Natural killer cell (primary cell): ENCODE data around the gene SLC6A1. TPM values are rescaled to one million over a fixed set of nuclear protein-coding genes. Genes with fewer than 3 reads are reported as not detected.

Source experiments
- ATAC-seq, 3 donors: fragments of 150-1000 bp in 2 of 3; fragments of 200-7000 bp in 1 of 3; cut with Tn5 transposase; 1 replicate in 1 of 3; 2 replicates in 2 of 3; pipeline ENCODE4 v1.10.0; 2021; ENCODE audit warnings: mild to moderate bottlenecking in 2 of 3, moderate library complexity in 2 of 3
- DNase-seq, 2 donors: peaks; one replicate each; pipeline versions ENCODE4 v3.0.0 to v3.0.0-alpha.2; 2013 to 2021; ENCODE audit warnings: mixed read lengths in 1 of 2
- H3K27ac ChIP-seq: one replicate; pipeline ENCODE4 v1.5.1; 2013; ENCODE audit warnings: mild to moderate bottlenecking, low read length
- H3K27me3 ChIP-seq: one replicate; pipeline ENCODE4 v1.6.1; 2013; ENCODE audit warnings: low read length; ENCODE audit not compliant: control insufficient read depth, insufficient read depth
- H3K36me3 ChIP-seq: one replicate; pipeline ENCODE4 v1.6.1; 2013; ENCODE audit warnings: low read length; ENCODE audit not compliant: control insufficient read depth, insufficient read depth
- H3K4me1 ChIP-seq: one replicate; pipeline ENCODE4 v1.6.1; 2013; ENCODE audit warnings: low read length; ENCODE audit not compliant: control insufficient read depth, insufficient read depth
- H3K4me3 ChIP-seq: one replicate; pipeline ENCODE4 v1.5.1; 2013; ENCODE audit warnings: low read length
- H3K9me3 ChIP-seq: one replicate; pipeline ENCODE4 v1.6.1; 2013; ENCODE audit warnings: low read length; ENCODE audit not compliant: control insufficient read depth, insufficient read depth
- H3K27ac Mint-ChIP-seq, 2 donors: one replicate each; pipeline ENCODE4 v1.8.0; 2022; ENCODE audit warnings: mild to moderate bottlenecking in 2 of 2, mixed read lengths in 2 of 2, moderate library complexity in 1 of 2
- H3K27me3 Mint-ChIP-seq, 2 donors: one replicate each; pipeline ENCODE4 v1.8.0; 2022; ENCODE audit warnings: low read depth in 2 of 2, mixed read lengths in 2 of 2
- H3K36me3 Mint-ChIP-seq: one replicate; pipeline ENCODE4 v1.8.0; 2022; ENCODE audit warnings: mixed read lengths
- H3K4me1 Mint-ChIP-seq, 2 donors: one replicate each; pipeline ENCODE4 v1.8.0; 2022; ENCODE audit warnings: mixed read lengths in 2 of 2
- H3K4me3 Mint-ChIP-seq: one replicate; pipeline ENCODE4 v1.8.0; 2022; ENCODE audit warnings: mild to moderate bottlenecking, moderate library complexity, mixed read lengths
- H3K9me3 Mint-ChIP-seq, 2 donors: one replicate each; pipeline ENCODE4 v1.8.0; 2022; ENCODE audit warnings: mixed read lengths in 2 of 2
- WGBS: methylation state at CpG from one replicate; pipeline ENCODE4 v1.1.7; 2013; ENCODE audit warnings: missing lambda C conversion rate; ENCODE audit not compliant: insufficient coverage; 5-methylcytosine and 5-hydroxymethylcytosine counted together
- intact Hi-C: fragments of 100-400 bp; cut with micrococcal nuclease; formaldehyde crosslinking; loops from one replicate; pipeline ENCODE4 v1.14.2; 2022
- total RNA-seq, 4 donors: library from RNA; stranded (reverse); fragments of 120-200 nt in 1 of 4; gene quantifications; one replicate each; pipeline versions ENCODE4 v1.2.3 to v1.2.4, GENCODE V29; 2013 to 2022
- TF ChIP-seq, protein P1 (sequence below): fragments of 200-600 bp; IDR thresholded peaks from one replicate; pipeline ENCODE4 v1.8.0; 2022; ENCODE audit warnings: antibody characterized with exemption

SLC6A1 gene
- total RNA-seq, 3 donors from 2014 or later (not counting 1 experiment from before 2014, with no cell fraction given), result not detected

DNA sequence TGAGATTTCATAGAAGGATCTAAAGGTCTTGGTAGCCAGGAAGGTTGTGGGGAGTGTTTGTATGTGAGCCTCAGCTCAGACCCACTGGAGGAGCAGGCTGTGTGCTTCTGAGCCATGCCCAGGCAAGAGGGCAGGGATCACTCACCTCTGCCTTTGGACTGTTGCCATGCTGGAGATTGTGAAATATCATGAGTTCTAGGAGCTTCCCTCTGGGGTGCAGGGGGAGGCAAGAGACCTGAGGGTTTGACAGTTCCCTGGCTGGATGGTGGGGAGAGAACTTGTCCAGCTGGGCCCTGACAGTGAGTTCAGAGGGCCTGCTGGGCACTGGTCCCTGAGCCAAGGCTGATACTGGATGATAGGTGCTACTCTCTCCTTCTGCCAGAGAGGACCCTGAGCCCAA is 6.0 kb downstream of the SLC6A1 start:
- no peaks in the 10 kb centered on the region for H3K9me3 Mint-ChIP-seq
- ATAC-seq, result no peak
- Histone ChIP-seq H3K27ac (no peak overlapping the region), H3K4me3 (no peak overlapping the region), H3K9me3 (no peaks in the 10 kb centered on the region), H3K36me3 (no peaks in the 10 kb centered on the region), H3K27me3 (peaks cover under 1% of the 10 kb centered on the region), H3K4me1 (no peaks in the 10 kb centered on the region)
- no peak for DNase-seq
- peaks cover 15 to 37% of the 10 kb centered on the region in 2 donors for H3K27me3 Mint-ChIP-seq
- H3K4me3 Mint-ChIP-seq, result no peak overlapping the region
- TF ChIP-seq, protein P1, sequence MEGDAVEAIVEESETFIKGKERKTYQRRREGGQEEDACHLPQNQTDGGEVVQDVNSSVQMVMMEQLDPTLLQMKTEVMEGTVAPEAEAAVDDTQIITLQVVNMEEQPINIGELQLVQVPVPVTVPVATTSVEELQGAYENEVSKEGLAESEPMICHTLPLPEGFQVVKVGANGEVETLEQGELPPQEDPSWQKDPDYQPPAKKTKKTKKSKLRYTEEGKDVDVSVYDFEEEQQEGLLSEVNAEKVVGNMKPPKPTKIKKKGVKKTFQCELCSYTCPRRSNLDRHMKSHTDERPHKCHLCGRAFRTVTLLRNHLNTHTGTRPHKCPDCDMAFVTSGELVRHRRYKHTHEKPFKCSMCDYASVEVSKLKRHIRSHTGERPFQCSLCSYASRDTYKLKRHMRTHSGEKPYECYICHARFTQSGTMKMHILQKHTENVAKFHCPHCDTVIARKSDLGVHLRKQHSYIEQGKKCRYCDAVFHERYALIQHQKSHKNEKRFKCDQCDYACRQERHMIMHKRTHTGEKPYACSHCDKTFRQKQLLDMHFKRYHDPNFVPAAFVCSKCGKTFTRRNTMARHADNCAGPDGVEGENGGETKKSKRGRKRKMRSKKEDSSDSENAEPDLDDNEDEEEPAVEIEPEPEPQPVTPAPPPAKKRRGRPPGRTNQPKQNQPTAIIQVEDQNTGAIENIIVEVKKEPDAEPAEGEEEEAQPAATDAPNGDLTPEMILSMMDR, result no peak
- H3K4me1 Mint-ChIP-seq, result no peaks in the 10 kb centered on the region
- intact Hi-C loops, result no loop called here
- no peaks in the 10 kb centered on the region for H3K36me3 Mint-ChIP-seq
- no peak overlapping the region for H3K27ac Mint-ChIP-seq

DNA sequence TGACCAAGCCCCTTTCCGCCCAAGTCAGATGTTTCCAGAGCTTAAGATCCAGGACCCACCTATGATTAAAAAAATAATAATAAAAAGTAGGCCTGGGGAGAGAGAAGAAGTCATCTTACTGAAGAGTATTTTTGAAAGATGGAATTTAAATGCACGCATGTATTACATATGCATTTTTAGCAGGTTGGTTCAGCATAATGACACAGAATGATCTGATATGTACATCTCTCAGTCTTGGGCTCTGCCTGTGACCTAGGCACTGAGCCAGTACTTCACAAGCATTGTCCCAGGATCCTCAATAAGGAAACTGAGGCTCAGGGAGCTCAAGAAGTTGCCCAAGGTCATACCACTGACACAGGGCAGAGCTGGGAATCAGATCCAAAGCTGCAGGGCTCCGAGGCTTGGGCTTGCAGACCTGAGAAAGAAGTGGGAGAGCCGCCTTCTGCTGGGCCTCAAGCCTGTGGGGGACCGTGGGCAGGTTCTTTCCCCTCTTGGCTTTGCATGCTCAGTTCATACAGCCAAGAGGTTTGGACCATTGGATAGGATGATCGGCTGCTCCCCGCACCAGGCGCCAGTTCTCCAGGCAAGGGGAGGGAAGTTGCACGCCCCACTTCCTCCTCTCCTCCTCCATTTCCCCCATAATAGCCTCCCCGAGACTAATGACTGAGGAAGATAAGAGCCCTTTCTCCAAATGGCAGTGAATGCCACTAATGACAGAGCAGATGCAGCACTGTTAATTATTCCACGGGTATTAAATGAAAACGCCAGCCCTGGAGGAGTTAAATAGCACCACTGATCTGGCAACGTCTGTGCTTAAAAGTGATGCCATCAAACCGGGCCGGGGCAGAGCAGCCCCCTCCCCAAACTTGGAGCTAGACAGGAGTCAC is 6.9 kb downstream of the SLC6A1 start:
- Mint-ChIP-seq H3K4me1 (no peaks in the 10 kb centered on the region), H3K27ac (no peak overlapping the region), H3K9me3 (no peaks in the 10 kb centered on the region), H3K27me3 (peaks cover 12 to 28% of the 10 kb centered on the region in 2 donors), H3K36me3 (no peaks in the 10 kb centered on the region), H3K4me3 (no peak overlapping the region)
- H3K9me3 ChIP-seq, result no peaks in the 10 kb centered on the region
- ATAC-seq (no peak), DNase-seq (no peak)
- H3K27ac ChIP-seq, result no peak overlapping the region
- no peak overlapping the region for H3K4me3 ChIP-seq
- intact Hi-C loops, result no loop called here
- no peaks in the 10 kb centered on the region for H3K36me3 ChIP-seq
- H3K4me1 ChIP-seq, result no peaks in the 10 kb centered on the region
- H3K27me3 ChIP-seq, result no peaks in the 10 kb centered on the region
- TF ChIP-seq, protein P1, result no peak
- 50% methylated on average over 14 of the region's 15 CpGs for WGBS

DNA sequence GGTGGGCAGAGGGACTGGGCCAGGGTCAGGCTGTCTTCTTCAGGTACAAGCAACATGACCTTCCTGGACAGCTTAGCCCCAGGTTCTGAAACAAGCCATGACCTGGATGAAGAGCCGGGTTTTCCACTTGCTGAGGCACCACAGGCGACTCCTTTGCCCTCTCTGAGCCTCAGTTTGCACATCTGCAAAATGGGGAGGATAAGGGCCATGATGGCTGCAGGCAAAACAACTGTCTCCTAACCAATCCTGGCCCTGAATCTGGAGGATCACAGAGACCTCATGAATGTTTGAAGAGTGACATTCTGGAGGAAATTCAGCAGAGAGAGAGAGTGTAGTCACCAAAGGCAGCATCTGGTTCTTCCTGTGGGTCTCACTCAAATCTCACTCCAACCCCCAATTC is 8.0 kb downstream of the SLC6A1 start:
- Histone ChIP-seq H3K4me3 (no peak overlapping the region), H3K9me3 (no peaks in the 10 kb centered on the region), H3K36me3 (no peaks in the 10 kb centered on the region), H3K27me3 (no peaks in the 10 kb centered on the region), H3K27ac (no peak overlapping the region), H3K4me1 (no peaks in the 10 kb centered on the region)
- Mint-ChIP-seq H3K36me3 (no peaks in the 10 kb centered on the region), H3K9me3 (no peaks in the 10 kb centered on the region), H3K27ac (no peak overlapping the region), H3K4me3 (no peak overlapping the region), H3K27me3 (peaks cover 8 to 17% of the 10 kb centered on the region in 2 donors), H3K4me1 (no peaks in the 10 kb centered on the region)
- TF ChIP-seq, protein P1, result no peak
- ATAC-seq, result no peak
- intact Hi-C loops, result no loop called here
- DNase-seq, result no peak
- 53% methylated on average over 2 of the region's 2 CpGs for WGBS
